Heart left ventricle (tissue), 16 donors: ENCODE measurements around the gene PARP15. TPM values are rescaled to one million over a fixed set of nuclear protein-coding genes. Genes with fewer than 3 reads are reported as not detected.

Experiments used
- ATAC-seq, 4 donors: fragments of 200-7000 bp; cut with Tn5 transposase; one replicate each; pipeline ENCODE4 v1.9.1; 2020 to 2022; ENCODE audit warnings: moderate library complexity in 4 of 4, mild to moderate bottlenecking in 3 of 4, moderate number of reproducible peaks in 1 of 4
- DNase-seq, 5 donors: peaks; one replicate each; pipeline ENCODE4 v3.0.0-alpha.2; 2020
- H3K27ac ChIP-seq, 12 donors: fragments of 200-600 bp; sonication (generic) in 4 of 12; one replicate each; pipeline versions ENCODE4 v1.5.0 to v1.8.0; 2016 to 2022; ENCODE audit warnings: mild to moderate bottlenecking in 2 of 12
- H3K27me3 ChIP-seq, 9 donors: fragments of 200-600 bp; sonication (generic) in 2 of 9; one replicate each; pipeline versions ENCODE4 v1.5.1 to v1.8.0; 2016 to 2022; ENCODE audit warnings: mild to moderate bottlenecking in 3 of 9
- H3K36me3 ChIP-seq, 9 donors: fragments of 200-600 bp; sonication (generic) in 2 of 9; one replicate each; pipeline versions ENCODE4 v1.5.0 to v1.8.0; 2018 to 2022; ENCODE audit warnings: mild to moderate bottlenecking in 2 of 9
- H3K4me1 ChIP-seq, 12 donors: fragments of 200-600 bp; sonication (generic) in 4 of 12; one replicate each; pipeline versions ENCODE4 v1.5.0 to v1.8.0; 2016 to 2022; ENCODE audit warnings: mild to moderate bottlenecking in 3 of 12
- H3K4me3 ChIP-seq, 12 donors: fragments of 200-600 bp; sonication (generic) in 4 of 12; one replicate each; pipeline versions ENCODE4 v1.5.0 to v1.8.0; 2017 to 2022; ENCODE audit warnings: mild to moderate bottlenecking in 9 of 12, moderate library complexity in 4 of 12
- H3K9me3 ChIP-seq, 12 donors: fragments of 200-600 bp; sonication (generic) in 4 of 12; one replicate each; pipeline versions ENCODE4 v1.5.0 to v1.8.0; 2016 to 2022; ENCODE audit warnings: mild to moderate bottlenecking in 1 of 12
- POLR2A ChIP-seq, 2 donors: fragments of 450-650 bp; IDR thresholded peaks; one replicate each; pipeline ENCODE4 v1.6.1; 2017; ENCODE audit warnings: antibody characterized with exemption in 2 of 2, mild to moderate bottlenecking in 2 of 2, moderate library complexity in 2 of 2
- WGBS, 4 donors: extraction: QIAGEN DNeasy Blood & Tissue Kit in 2 of 4; methylation state at CpG; one replicate each; pipeline versions ENCODE4 v1.1.5 to v1.1.7; 2013 to 2018; 5-methylcytosine and 5-hydroxymethylcytosine counted together
- intact Hi-C, 10 donors: fragments of 100-400 bp; cut with DNase I; formaldehyde crosslinking; loops; one replicate each; pipeline versions ENCODE4 v1.11.1 to v1.14.2; 2022
- polyA plus RNA-seq, 2 donors: library from polyadenylated mRNA; stranded (reverse); fragments of 200-250 nt; gene quantifications; one replicate each; pipeline ENCODE4 v1.2.3, GENCODE V29; 2013
- total RNA-seq, 9 donors: library from RNA; depleted of rRNA in 2 of 9; stranded (reverse); fragments of >200 nt in 2 of 9; fragmentation: NEBNext Ultra II Directional in 3 of 9; extraction: Animal tissue kit (Norgen Biotek cat#: 25700) in 3 of 9; gene quantifications; one replicate each; pipeline versions ENCODE4 v1.1.0 to v1.2.4, GENCODE V29; 2016 to 2023
- TF ChIP-seq, protein P1 (sequence below), 12 donors: fragments of 200-600 bp; sonication (generic) in 4 of 12; IDR thresholded peaks; one replicate each; pipeline versions ENCODE4 v1.5.0 to v1.8.0; 2018 to 2022; ENCODE audit warnings: antibody characterized with exemption in 12 of 12, mild to moderate bottlenecking in 5 of 12
- donor health status: ischemic (EF 13 %, LVEDD 7.1; RV severe dilation, severe dysfunction).
- donor health status: healthy with polysubstance abuse.
- donor health status: DM: no; HTN: yes; CAD: no.
- donor health status: DM: no; HTN: no; CAD: no.
- donor health status: ischemic (EF 25% LVEDD 6.9; RV normal size, moderate dysfunction).
- donor health status: ischemic (EF 25% LVEDD 5.7; RV mildly dilated, moderate dysfunction).
- donor health status: healthy.
- donor health status: DM: yes; HTN: yes; CAD: no.
- donor health status: ischemic (EF 35%, LVEDD 5.7; RV mildly dilated, moderate dysfunction).
- donor health status: nonischemic (EF 11% LVEDD 7.7; RV severe dilation, severe dysfunction).
- donor health status: DM: yes; HTN: yes; CAD: no.
- donor health status: PGD.
- donor health status: ischemic (EF 29% LVEDD 5.4; RV normal size, mild dysfunction).
- donor health status: nonischemic (EF 23%, LVEDD 6.1; RV moderate dilation, normal function).

The PARP15 gene
- total and polyA plus RNA-seq, 11 donors, result 0.21 to 2.9 (median 0.67) TPM

DNA sequence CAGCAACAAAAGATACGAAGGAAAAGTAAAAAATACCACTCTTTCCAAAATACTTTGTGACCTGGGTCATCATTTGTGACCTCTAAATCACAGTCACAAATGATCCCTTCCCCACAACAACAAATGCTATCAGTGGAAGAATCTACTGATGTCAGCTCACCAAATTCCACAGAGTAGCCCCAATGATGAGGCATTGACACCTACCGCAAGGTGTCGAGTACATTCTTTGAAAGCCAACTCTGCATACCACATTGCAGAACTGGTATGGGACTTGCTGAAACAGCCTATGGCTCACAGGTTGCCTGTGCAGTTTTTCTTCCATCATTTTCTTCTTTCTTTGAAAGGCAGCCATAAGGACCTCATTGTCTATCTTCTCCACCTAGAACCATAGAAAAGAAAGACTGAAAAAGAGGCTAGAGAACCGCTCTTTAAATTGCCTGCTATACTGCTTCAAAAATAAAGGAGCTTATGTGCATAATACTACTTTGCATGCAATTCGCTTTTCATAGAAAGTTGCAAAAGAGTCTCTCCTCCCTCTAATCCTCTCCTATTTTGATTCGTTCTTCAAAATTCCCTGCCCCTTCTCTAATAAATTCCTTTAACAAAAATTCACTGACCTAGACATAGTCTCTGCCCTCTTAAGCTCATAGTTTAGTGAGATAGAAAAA, 41.4 kb upstream of the PARP15 start:
- intact Hi-C loops, result no loop called here
- no peak overlapping the region for H3K27ac ChIP-seq
- H3K36me3 ChIP-seq, result peaks cover 0 to 100% (median 97%) of the 10 kb centered on the region in 9 donors
- ATAC-seq (no peak), DNase-seq (no peak)
- 84 to 87% (median 85%) methylated on average over 6 of the region's 6 CpGs for WGBS, 4 donors
- peaks cover 0 to 8% (median 0%) of the 10 kb centered on the region in 12 donors for H3K4me1 ChIP-seq
- H3K27me3 ChIP-seq, result no peaks in the 10 kb centered on the region
- TF ChIP-seq POLR2A (IDR thresholded peaks at IDR 0.05), result no peak
- TF ChIP-seq, protein P1, sequence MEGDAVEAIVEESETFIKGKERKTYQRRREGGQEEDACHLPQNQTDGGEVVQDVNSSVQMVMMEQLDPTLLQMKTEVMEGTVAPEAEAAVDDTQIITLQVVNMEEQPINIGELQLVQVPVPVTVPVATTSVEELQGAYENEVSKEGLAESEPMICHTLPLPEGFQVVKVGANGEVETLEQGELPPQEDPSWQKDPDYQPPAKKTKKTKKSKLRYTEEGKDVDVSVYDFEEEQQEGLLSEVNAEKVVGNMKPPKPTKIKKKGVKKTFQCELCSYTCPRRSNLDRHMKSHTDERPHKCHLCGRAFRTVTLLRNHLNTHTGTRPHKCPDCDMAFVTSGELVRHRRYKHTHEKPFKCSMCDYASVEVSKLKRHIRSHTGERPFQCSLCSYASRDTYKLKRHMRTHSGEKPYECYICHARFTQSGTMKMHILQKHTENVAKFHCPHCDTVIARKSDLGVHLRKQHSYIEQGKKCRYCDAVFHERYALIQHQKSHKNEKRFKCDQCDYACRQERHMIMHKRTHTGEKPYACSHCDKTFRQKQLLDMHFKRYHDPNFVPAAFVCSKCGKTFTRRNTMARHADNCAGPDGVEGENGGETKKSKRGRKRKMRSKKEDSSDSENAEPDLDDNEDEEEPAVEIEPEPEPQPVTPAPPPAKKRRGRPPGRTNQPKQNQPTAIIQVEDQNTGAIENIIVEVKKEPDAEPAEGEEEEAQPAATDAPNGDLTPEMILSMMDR (IDR thresholded peaks at IDR 0.05), result no peak
- H3K9me3 ChIP-seq, result no peaks in the 10 kb centered on the region
- no peak overlapping the region for H3K4me3 ChIP-seq

DNA sequence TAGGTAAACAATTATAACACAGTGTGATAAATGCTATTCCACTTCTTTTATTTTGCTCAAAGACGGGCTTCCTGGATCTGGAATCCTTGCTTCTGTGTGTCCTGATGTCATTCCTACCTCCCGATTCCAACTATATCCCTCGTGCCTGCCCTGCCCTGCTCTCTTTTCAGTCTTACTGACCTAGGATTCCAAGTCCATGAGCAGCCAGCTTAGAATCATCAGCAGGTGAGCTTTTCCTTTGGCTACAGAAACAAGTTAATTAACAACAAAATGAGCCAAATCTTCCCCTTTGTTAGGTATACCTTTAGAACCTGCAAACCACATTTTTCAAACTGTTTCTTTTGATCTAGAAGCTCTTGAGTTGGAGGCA, 40.8 kb upstream of the PARP15 start:
- peaks cover 0 to 100% (median 97%) of the 10 kb centered on the region in 9 donors for H3K36me3 ChIP-seq
- no peak overlapping the region for H3K4me3 ChIP-seq
- no peaks in the 10 kb centered on the region for H3K27me3 ChIP-seq
- DNase-seq, result no peak
- TF ChIP-seq, protein P1 (IDR thresholded peaks at IDR 0.05), result no peak
- TF ChIP-seq POLR2A (IDR thresholded peaks at IDR 0.05), result no peak
- no peaks in the 10 kb centered on the region for H3K9me3 ChIP-seq
- H3K4me1 ChIP-seq, result peaks cover 0 to 8% (median 0%) of the 10 kb centered on the region in 12 donors
- no peak for ATAC-seq
- 69 to 81% (median 73%) methylated on average over 3 of the region's 3 CpGs for WGBS, 4 donors
- no peak overlapping the region for H3K27ac ChIP-seq
- intact Hi-C loops, result no loop called here

DNA sequence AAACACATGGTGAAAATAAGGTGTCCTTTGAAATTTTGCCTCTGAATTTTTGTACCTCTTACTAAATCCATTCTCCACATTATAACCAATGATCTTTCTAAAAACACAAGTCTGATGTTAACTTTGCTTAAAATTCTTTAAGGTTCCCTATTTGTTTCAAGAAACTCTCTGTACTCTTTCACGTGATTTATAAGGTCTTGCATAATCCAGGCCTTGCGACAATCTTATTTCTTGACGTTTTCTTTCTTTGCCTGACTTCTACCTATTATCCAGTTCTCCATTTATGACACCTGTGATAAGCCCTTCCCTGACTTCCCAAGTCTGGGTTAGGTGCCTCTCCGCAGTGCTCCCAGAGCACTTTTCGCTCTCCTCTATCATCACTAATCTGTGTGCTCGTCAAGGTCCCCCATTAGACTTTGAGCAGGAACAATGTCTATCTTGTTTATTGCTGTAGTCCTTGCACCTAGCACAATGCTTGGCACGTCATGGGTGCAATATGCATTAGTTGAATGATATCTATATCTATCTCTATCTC, 38.4 kb upstream of the PARP15 start:
- DNase-seq (no peak), ATAC-seq (no peak)
- H3K27ac ChIP-seq, result no peak overlapping the region
- peaks cover 0 to 100% (median 95%) of the 10 kb centered on the region in 9 donors for H3K36me3 ChIP-seq
- peaks cover 0 to 8% (median 0%) of the 10 kb centered on the region in 12 donors for H3K4me1 ChIP-seq
- intact Hi-C loops, result no loop called here
- WGBS, 4 donors, result 92 to 94% (median 93%) methylated on average over 7 of the region's 7 CpGs
- H3K9me3 ChIP-seq, result no peaks in the 10 kb centered on the region
- H3K27me3 ChIP-seq, result no peaks in the 10 kb centered on the region
- no peak overlapping the region for H3K4me3 ChIP-seq
- TF ChIP-seq, protein P1 (IDR thresholded peaks at IDR 0.05), result no peak

DNA sequence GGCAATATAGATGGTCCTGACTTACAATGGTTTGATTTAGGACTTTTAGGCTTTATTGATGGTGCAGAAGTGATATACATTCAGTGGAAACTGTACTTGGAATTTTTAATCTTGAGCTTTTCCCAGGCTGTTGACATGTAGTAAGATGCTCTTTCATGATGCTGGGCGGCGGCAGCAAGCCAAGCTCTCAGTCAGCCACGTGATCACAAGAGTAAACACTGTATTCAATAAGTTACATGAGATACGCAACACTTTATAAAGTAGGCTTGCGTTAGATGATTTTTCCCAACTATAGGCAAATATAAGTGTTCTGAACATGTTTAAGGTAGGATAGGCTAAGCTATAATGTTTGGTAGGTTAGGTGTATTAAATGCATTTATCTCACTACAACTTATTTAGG, 31.3 kb upstream of the PARP15 start:
- TF ChIP-seq POLR2A (IDR thresholded peaks at IDR 0.05), result no peak
- TF ChIP-seq, protein P1 (IDR thresholded peaks at IDR 0.05), result no peak
- DNase-seq (no peak), ATAC-seq (no peak)
- no peaks in the 10 kb centered on the region for H3K4me1 ChIP-seq
- no peaks in the 10 kb centered on the region for H3K27me3 ChIP-seq
- intact Hi-C loops, result no loop called here
- H3K4me3 ChIP-seq, result no peak overlapping the region
- WGBS, 4 donors, result 92 to 94% (median 94%) methylated on average over 5 of the region's 5 CpGs
- no peaks in the 10 kb centered on the region for H3K9me3 ChIP-seq
- H3K36me3 ChIP-seq, result peaks cover 0 to 100% (median 95%) of the 10 kb centered on the region in 9 donors
- no peak overlapping the region for H3K27ac ChIP-seq
